ENCODE data around the gene POP5.
A peak's percentile ranks its signal among the peaks of the same experiment; 100 is the strongest.

Gene POP5

GRCh38 chr12:120588948-120589930, 8.0 kb upstream of the POP5 start:
- DNase-seq, result no peak

GRCh38 chr12:120588371-120588770, 7.2 kb upstream of the POP5 start:
- no peak for DNase-seq

- no peak for DNase-seq
These were observed 5.7 kb upstream of the POP5 start for GRCh38 chr12:120586860-120587259.

DNA sequence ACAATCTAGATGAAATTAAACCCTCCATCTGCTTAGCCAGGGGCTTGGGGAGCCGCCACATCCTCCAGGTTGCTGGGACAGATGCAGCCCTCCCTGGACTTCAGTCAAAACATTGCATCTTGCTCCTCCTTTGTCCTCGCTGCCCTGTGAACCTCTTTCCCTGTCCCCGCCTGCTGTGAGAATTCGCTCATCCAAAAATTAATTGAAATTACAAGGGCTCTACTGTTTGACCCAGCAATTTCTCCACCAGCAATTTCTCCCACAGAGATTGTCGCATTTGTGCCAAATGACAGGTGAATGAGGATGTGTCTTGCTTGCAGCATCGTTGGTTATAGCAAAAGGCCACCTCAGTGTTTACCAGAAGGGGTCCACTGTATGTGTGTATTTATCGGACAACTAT, 5.0 kb upstream of the POP5 start:
- no peak for DNase-seq

DNA sequence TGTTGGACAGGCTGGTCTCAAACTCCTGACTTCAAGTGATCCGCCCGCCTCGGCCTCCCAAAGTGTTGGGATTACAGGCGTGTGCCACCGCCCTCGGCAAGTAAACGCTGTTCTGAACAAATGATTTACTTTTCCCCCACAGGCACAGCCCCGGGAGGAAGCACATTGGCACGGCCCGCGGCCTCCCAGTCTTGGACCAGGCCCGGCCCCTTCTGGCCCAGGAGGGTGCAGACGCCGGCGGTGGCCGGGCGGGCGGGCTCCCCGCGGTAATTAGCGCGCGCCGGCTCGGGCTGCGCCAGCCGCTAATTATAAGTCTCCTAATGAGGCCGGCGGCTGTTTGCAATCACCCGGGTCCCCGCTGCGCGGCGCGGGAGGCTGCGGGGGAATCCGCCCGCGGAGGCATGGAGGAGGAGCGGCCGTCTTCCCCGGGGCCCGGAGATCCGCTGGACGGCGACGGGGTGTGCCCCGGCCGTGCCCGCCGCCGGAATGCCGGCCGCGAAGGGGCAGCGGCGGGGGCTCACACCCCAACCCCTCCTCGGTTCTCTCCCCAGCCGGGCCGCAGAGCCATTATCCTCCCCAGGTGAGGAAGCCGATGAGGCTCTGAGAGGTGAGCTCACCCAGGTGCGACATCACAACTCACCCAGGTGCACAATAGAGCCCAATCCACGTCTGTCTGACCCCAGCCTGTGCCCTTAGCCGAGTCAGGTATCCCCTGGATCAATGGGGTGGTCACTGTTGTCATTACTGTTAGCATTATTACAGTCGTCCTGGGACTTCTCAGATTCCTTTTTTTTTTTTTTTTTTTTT, 3.3 kb upstream of the POP5 start:
- no peak for DNase-seq

DNA sequence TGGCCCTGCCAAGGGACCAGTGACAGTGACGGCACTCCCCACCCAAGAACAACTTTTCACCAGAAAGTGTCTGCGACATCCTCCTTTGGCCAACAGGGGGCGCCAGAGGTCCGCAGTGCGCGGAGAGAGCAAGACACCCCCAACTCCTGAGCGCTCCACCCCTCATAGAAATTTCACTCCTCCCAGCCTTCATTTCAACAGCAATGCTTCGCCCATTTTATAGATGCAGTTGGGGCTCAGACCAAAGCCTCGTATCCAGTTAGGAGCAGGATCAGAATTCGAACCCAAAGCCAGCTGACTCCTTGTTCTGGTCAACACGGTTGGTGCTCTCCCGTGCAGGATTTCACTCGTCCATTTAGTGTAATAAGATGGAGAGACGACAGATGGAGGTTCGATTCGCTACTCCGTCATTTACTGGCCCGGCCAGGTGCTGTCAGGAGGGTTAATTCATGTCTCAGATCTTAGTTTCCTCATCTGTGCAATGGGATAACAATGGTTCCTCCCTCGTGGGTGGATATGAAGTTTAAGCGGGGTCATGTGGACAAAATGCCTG, 2.4 kb upstream of the POP5 start:
- peak; percentile 15 for DNase-seq

DNA sequence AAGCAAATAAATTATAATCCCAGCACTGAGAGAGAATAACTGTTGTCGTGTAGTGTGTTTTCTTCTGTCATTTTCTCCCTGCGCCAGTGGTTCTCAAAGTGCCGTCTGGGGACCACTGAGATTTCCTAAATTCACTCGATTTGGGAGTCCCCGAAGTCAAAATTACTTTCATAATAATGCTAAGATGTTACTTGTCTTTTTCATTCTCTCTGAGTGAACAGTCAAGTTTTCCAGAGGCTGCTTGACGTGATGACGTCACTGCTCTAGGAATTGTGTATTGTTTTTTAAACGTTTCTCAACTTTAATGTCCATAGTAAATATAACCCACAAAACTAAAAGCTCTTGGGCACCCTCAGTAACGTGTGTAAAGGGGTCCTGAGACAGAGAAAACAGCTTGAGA, 796 bp upstream of the POP5 start:
- no peak for DNase-seq

DNA sequence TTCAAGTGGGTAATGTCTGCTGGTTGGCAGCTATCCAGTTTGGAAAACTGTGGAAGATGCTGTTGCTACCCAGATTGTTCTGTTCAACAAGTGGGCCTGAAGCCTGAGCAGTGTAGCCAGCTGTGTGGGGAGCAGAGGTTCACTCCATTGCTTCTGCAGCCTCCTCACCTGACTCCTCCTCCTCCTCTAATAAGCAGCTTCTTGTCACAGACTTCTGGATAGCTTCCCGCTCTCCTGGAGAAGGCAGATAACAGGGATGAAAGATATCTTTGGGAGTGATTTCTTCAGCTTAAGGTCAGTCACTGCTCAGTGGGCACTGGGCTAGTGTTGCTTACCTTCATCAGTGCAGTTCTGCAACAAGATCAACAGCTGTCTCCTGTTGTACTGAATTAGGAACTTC, 2.0 kb downstream of the POP5 start:
- DNase-seq, result no peak

DNA sequence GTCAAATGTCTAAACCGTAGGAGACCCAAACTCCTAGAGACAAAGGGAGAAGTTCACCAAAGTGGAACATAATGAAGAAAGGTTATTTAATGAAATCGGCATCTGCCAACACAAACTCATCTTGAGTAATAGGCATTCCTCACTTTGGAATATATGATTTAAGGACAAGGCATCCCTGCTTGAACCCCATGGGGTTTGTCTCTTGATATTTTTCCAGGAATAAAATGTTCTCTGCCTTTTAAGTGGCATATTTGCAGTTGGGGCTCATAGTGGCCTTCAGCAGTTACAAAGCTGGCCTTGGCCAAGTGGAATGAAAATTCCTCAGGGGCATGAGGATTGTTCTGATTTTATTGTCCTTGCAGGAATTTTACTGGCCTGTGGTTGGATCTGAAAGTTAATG, 7.1 kb downstream of the POP5 start:
- DNase-seq, result no peak

DNA sequence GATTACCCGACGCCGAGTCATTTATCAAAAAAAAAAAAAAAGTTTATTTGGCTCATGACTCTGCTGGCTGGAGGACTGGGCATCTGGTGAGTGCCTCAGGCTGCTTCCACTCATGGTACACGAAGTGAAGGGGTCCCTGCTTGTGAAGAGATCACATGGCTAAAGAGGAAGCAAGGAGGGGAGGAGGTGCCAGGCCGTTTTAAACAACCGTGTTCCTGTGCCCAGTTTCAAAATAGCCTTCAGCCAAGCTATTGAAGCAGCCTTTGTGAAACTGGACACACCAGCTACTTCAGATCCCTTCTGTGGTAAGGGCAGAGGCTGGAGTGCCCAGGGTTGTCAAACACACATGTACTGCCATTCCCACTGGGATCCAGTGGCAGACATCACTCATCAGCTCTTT, 7.6 kb downstream of the POP5 start:
- DNase-seq, result no peak

- no peak for DNase-seq
These were observed 9.9 kb downstream of the POP5 start for GRCh38 chr12:120571299-120571698.

- no peak for DNase-seq
These were observed 17.7 kb downstream of the POP5 start for GRCh38 chr12:120563495-120563894.

GRCh38 chr12:120562906-120563305, 18.3 kb downstream of the POP5 start:
- no peak for DNase-seq

DNA sequence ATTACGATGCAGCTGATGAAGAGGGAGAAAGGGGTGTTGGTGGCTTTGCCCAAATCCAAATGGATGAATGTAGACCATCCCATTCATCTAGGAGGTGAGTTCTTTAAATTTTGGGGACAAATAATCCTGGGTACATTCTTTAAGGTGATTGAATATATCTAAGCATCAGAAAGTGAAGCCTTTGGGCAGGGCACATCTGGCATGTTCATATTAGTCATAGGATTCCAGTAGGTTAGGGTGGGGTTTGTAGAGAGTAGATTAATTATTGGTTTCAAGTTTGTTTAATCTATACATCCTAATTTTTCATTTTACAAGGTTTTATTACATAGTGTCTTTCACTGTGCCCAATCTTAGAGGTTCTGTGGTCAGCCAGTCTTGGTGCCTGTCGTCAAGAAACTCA, 23.6 kb downstream of the POP5 start:
- DNase-seq, result no peak

DNA sequence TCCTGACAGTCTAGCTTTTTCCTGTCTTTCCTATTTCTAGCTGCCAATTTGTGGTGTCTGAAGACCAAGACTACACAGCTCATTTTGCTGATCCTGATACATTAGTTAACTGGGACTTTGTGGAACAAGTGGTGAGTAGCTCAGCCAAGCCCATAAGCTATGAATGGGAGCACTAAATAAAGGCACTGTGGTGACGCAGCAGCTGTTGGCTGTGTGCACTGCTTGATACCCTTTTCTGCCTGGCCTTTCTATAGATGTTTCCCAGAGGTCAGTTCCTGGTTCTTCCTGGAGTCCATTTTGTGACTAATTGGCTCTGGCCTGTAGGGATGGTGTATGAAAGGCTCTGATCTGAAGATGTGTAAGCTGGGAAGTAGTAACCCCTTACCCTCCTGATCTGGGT, 26.5 kb downstream of the POP5 start:
- no peak for DNase-seq

DNA sequence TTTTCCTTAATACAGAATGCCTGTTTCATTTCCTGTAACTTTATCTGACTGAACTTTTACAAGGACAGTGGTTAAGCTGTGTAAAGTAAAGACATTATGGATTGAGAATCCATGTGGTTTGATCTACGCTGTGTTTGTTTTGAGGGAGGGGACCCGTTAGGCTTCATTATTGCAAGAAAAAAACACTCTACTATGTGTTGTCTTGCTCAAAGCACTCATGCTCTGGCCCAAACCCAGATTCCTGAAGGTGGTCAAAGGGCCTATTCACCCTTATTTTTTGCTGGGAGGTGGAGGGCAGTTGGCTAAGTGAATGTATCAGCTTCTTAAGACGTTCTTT, 35.2 kb downstream of the POP5 start:
- no peak for DNase-seq

- DNase-seq, result no peak
These were observed 36.5 kb downstream of the POP5 start for GRCh38 chr12:120544691-120545090.

DNA sequence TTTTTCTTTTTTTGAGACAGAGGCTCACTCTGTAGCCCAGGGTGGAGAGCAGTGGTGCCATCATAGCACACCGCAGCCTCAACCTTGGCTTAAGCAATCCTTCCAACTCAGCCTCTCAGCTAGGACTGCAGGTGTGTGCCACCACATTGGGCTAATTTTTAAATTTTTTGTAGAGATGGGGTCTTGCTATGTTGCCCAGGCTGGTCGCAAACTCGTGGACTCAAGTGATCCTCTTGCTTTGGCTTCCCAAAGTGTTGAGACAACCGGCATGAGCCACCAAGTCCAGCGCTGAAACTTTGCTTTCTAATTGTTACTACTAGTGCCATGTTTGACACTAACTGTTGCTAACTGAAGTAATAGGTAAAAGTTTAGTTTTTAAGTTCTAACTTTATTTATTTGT, 39.0 kb downstream of the POP5 start:
- DNase-seq, result no peak

- no peak for DNase-seq
These were observed 40.8 kb downstream of the POP5 start for GRCh38 chr12:120540445-120540844.

- DNase-seq, result no peak
These were observed 41.9 kb downstream of the POP5 start for GRCh38 chr12:120539303-120539702.

- no peak for DNase-seq
These were observed 42.7 kb downstream of the POP5 start for GRCh38 chr12:120538281-120539156.

- no peak for DNase-seq
These were observed 43.4 kb downstream of the POP5 start for GRCh38 chr12:120537856-120538220.
